K562 (cell line): ENCODE data around the gene ZKSCAN8. TPM values are rescaled to one million over a fixed set of nuclear protein-coding genes. Genes with fewer than 3 reads are reported as not detected.

Source experiments
- ASH1L ChIP-seq: fragments of 450-650 bp; IDR thresholded peaks from 2 replicates; pipeline ENCODE4 v1.6.1; 2018; ENCODE audit warnings: borderline replicate concordance, mild to moderate bottlenecking, low read depth; ENCODE audit not compliant: partially characterized antibody
- ATF4 ChIP-seq: fragments of 450-650 bp; formaldehyde crosslinking; IDR thresholded peaks from 2 replicates; pipeline ENCODE4 v1.4.0; 2022; ENCODE audit warnings: mild to moderate bottlenecking, moderate library complexity
- BCLAF1 ChIP-seq, 2 experiments: fragments of 450-650 bp in 1 of 2; IDR thresholded peaks; 2 replicates each; pipeline ENCODE4 v1.6.1; 2011 to 2017; ENCODE audit warnings: low read depth in 2 of 2, antibody characterized with exemption in 1 of 2, borderline replicate concordance in 1 of 2, low read length in 1 of 2, mild to moderate bottlenecking in 1 of 2, mixed read lengths in 1 of 2; ENCODE audit not compliant: control insufficient read depth in 1 of 2
- ETS1 ChIP-seq: conservative IDR thresholded peaks from 2 replicates; pipeline ENCODE4 v1.6.1; 2011; ENCODE audit warnings: low read depth, mild to moderate bottlenecking, low read length; ENCODE audit not compliant: control insufficient read depth
- GATAD2B ChIP-seq: fragments of 450-650 bp; IDR thresholded peaks from 2 replicates; pipeline ENCODE4 v1.6.1; 2017; ENCODE audit warnings: mild to moderate bottlenecking, borderline replicate concordance
- MAZ ChIP-seq, 2 experiments: fragments of 450-650 bp in 1 of 2; sonication (generic) in 1 of 2; formaldehyde crosslinking; IDR thresholded peaks in 1 of 2; conservative IDR thresholded peaks in 1 of 2; 2 replicates each; pipeline versions ENCODE4 v1.4.0 to v1.5.0; 2020; ENCODE audit warnings: mild to moderate bottlenecking in 1 of 2, missing genetic modification reagents in 1 of 2
- RBBP5 ChIP-seq: fragments of 200-600 bp; sonication (generic); IDR thresholded peaks from 2 replicates; pipeline ENCODE4 v1.6.1; 2012; ENCODE audit warnings: borderline replicate concordance, mild to moderate bottlenecking, low read length, control low read depth, inconsistent platforms; ENCODE audit not compliant: insufficient read depth, poor library complexity, severe bottlenecking
- RBM22 ChIP-seq: fragments of 200-400 bp; formaldehyde crosslinking; IDR thresholded peaks from 2 replicates; pipeline ENCODE4 v1.6.1; 2018; ENCODE audit warnings: low read length, low read depth; ENCODE audit not compliant: poor library complexity, severe bottlenecking
- SIN3A ChIP-seq, 2 experiments: fragments of 150-350 bp in 1 of 2; IDR thresholded peaks; 2 replicates each; pipeline ENCODE4 v1.6.1; 2011 to 2016; ENCODE audit warnings: borderline replicate concordance in 2 of 2, low read depth in 2 of 2, low read length in 2 of 2, mild to moderate bottlenecking in 2 of 2, moderate library complexity in 2 of 2; ENCODE audit not compliant: control insufficient read depth in 1 of 2
- SPI1 ChIP-seq: IDR thresholded peaks from 2 replicates; pipeline ENCODE4 v1.6.1; 2011; ENCODE audit warnings: low read depth, low read length, control low read depth, borderline replicate concordance
- TBP ChIP-seq: optimal IDR thresholded peaks from 2 replicates; pipeline ENCODE3; 2011; ENCODE audit warnings: low read depth, low read length, improper control_type of control experiment
- ZNF511 ChIP-seq: sonication (generic); formaldehyde crosslinking; IDR thresholded peaks from 2 replicates; pipeline ENCODE4 v1.8.0; 2022; ENCODE audit warnings: mild to moderate bottlenecking, missing genetic modification reagents
- ZNF740 ChIP-seq, 3 experiments: fragments of 200-800 bp in 1 of 3; sonication (Bioruptor generic) in 1 of 3; sonication (generic) in 1 of 3; formaldehyde crosslinking in 1 of 3; IDR thresholded peaks; 2 replicates each; pipeline versions ENCODE4 v1.6.1 to v1.8.0; 2016 to 2022; ENCODE audit warnings: mild to moderate bottlenecking in 2 of 3, missing compliant biosample characterization in 2 of 3, missing genetic modification characterization in 2 of 3, missing genetic modification reagents in 1 of 3
- polyA plus RNA-seq, 8 experiments: library from polyadenylated mRNA; depleted of rRNA in 4 of 8; stranded (reverse) in 5 of 8; unstranded in 3 of 8; fragments of >200 nt; fragmentation: Nextera tagmentation in 2 of 8; fragmentation: Illumina TruSeq in 1 of 8; extraction: Ambion mirVana in 2 of 8; extraction: Trizol in 1 of 8; gene quantifications; 2 replicates each; pipeline versions ENCODE4 v1.2.1 to v1.2.3, GENCODE V29; 2011 to 2014; ENCODE audit warnings: inconsistent platforms in 1 of 8, missing spikeins in 1 of 8
- total RNA-seq, 7 experiments: library from RNA; depleted of rRNA in 6 of 7; stranded (reverse); fragments of >200 nt in 6 of 7; fragmentation: Illumina TruSeq in 2 of 7; extraction: Trizol in 2 of 7; gene quantifications; 2 replicates each; pipeline versions ENCODE4 v1.2.1 to v1.2.3, GENCODE V29; 2011 to 2021; ENCODE audit warnings: low replicate concordance in 1 of 7

Gene ZKSCAN8
- total and polyA plus RNA-seq, 9 of the 15 experiments (the other 6 are each of a cell fraction or from before 2014, with no cell fraction given) = 3.3 to 37.7 (median 21.7) TPM

- peak; percentile 98 for TF ChIP-seq GATAD2B
- 0 out of 2 replicates have a peak, but pooled peaks have one; percentile 40 for TF ChIP-seq SPI1
- TF ChIP-seq ATF4 (CRISPR knock-in tag) = peak; percentile 8; the same call in 1 of the 2 replicates
- TF ChIP-seq BCLAF1 (IDR thresholded peaks at IDR 0.05; ENCODE audit: borderline replicate concordance in 1 of 2, control insufficient read depth in 1 of 2, low read depth in 2 of 2, low read length in 1 of 2) = peak in 1 of 2 experiments; percentile 98; a peak in 2 of 4 replicates
- TF ChIP-seq ZNF511 (CRISPR knock-in tag) = peak; percentile 57; the same call in 1 of the 2 replicates
- TF ChIP-seq ZNF740 (CRISPR knock-in tag; IDR thresholded peaks at IDR 0.05) = peak; percentile 12; the same call in 1 of the 2 replicates
- TF ChIP-seq ZNF740 (tag; IDR thresholded peaks at IDR 0.05) = no peak
- no peak for TF ChIP-seq RBM22
- peak; percentile 56 to 82; a peak in 1 of 4 replicates for TF ChIP-seq SIN3A (IDR thresholded peaks at IDR 0.05; ENCODE audit: borderline replicate concordance in 2 of 2, control insufficient read depth in 1 of 2, low read depth in 2 of 2, low read length in 2 of 2)
- no peak; the same call in 1 of the 2 replicates for TF ChIP-seq ETS1
- peak; percentile 87 to 94 for TF ChIP-seq MAZ (CRISPR knock-in tag; conservative IDR thresholded peaks at IDR 0.05 in 1 of 2, IDR thresholded peaks at IDR 0.05 in 1 of 2)
- peak; percentile 97 for TF ChIP-seq TBP
- no peak for TF ChIP-seq ASH1L
- peak; percentile 95 for TF ChIP-seq RBBP5
These were observed 4.8 kb upstream of the ZKSCAN8 start (continued) for GRCh38 chr6:28136585-28137504.
